AML-193 (cell line): Measurements from ENCODE around the gene ELMO1.
A peak's percentile ranks its signal among the peaks of the same experiment; 100 is the strongest.

ENCODE experiments used
- DNase-seq, 2 experiments: peaks; one replicate each; lab custom pipeline; 2025; lab: John Stamatoyannopoulos, UW

Gene ELMO1

GRCh38 chr7:37267251-37267650, 181.4 kb downstream of the ELMO1 start:
- DNase-seq = no peak

GRCh38 chr7:37265876-37266275, 182.8 kb downstream of the ELMO1 start:
- no peak for DNase-seq

GRCh38 chr7:37265006-37265405, 183.7 kb downstream of the ELMO1 start:
- DNase-seq = no peak

DNA sequence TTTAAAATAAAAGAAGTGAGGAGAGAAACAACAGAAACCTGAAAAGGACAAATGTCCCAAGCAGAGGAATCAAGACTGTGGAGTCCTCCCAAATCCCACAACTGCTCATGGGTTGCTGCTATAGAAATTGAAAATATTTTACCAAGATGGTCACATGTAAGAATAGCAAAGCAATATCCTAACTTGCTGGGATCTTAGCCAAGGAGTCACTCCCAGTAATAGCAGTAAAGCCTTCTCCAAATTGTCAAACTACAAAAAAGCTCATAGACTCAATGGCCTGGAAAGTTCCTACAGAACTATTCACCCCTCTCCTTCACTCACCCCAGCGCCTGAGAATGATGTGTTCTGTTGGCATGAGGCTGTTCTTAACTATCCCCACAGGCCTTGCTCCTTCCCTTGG, 186.5 kb downstream of the ELMO1 start:
- DNase-seq = no peak

GRCh38 chr7:37259319-37259821, 189.3 kb downstream of the ELMO1 start:
- DNase-seq = peak; percentile 24 to 58

DNA sequence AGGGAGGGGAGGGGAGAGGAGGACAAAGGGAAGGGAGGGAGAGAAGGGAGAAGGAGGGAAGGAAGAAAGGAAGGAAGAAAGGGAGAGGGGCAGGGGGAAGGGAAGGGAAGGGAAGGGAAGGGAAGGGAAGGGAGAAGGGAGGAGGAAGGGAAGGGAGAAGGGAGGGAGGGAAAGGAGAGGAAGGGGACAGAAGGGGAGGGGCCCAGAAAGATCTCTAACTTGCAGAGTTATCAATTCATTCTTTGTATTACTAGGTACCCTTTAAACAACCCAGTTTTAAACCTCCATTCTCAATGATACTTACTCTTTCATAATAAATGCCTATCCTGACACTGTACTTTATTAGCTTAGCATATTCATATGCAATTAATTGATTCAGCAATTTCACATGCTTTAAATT, 192.0 kb downstream of the ELMO1 start:
- DNase-seq = no peak

- DNase-seq = no peak
Observed at GRCh38 chr7:37255327-37255944, 193.2 kb downstream of the ELMO1 start.

DNA sequence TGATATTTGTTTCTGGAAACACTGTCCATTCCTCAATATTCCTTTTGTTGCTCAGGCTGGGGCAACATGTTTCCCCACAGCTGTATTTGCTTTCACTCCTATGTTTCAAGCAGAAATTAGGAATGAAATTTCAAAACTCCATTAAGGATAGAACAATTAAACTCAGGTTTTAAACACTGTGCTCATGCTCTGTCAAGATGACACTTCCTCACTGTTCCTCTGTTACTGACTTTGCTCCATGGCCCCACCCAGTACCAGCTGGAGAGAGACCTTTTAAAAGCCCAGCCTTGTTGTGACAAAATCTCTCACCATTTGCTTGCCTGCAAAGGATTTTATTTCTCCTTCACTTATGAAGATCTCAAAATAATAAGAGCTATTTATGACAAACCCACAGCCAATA, 197.4 kb downstream of the ELMO1 start:
- DNase-seq = no peak

GRCh38 chr7:37249240-37249639, 199.4 kb downstream of the ELMO1 start:
- DNase-seq = no peak

- no peak for DNase-seq
Observed at GRCh38 chr7:37248396-37248861, 200.2 kb downstream of the ELMO1 start.

DNA sequence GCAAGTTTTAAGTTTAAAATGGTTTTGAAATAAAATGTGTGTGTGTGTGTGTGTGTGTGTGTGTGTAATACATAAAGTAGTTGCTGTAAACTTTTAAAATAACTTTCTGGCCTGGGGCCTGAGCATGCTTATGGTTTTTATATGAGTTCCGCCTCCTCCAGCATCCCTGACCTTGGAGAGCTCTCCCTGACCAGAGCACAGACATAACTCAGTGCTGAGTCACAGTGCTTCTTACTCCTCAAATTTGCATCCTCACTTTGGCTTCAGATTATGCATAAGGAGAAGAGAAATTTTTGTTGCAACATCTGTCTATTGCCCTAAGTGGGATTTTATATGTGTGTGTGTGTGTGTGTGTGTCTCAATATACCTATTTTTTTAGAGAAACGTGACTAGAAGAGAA, 200.8 kb downstream of the ELMO1 start:
- DNase-seq = peak; percentile 40 to 45

DNA sequence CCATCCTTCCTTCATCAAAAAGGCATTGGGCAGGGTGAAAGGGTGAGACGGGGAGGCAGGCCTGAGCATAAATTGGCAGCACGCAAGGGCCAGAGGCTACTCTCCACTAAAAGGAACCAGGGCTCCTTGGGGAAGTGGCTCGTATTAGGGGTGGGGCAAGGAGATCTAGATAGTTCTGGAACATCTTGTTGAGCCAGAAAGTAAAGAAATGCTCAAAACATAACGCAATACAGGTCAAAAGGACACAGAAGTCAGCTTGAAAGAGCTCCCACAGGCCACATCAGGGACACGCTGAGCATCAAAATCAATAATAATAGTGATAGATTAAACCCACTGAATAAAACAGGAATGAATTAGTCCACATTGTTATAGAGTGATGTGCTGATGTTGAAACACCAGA, 203.1 kb downstream of the ELMO1 start:
- no peak for DNase-seq

DNA sequence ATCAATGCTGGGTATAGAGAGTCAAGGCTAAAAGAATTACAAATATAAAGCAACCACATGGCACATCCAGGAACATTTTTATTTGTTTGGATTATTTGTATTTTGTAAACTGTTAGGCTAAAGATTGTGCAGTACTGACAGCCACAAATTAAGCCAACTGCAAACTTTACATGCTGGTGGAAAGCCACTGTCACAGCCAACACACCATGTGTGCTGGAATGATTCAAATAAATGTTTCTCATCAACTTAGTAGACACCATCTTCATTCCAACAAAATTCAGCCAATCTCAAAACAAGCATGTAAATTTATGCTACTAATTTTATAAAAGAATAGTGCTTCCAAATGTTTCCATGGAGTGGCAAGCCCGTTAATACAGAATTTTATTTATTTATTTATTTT, 211.8 kb downstream of the ELMO1 start:
- DNase-seq = no peak

DNA sequence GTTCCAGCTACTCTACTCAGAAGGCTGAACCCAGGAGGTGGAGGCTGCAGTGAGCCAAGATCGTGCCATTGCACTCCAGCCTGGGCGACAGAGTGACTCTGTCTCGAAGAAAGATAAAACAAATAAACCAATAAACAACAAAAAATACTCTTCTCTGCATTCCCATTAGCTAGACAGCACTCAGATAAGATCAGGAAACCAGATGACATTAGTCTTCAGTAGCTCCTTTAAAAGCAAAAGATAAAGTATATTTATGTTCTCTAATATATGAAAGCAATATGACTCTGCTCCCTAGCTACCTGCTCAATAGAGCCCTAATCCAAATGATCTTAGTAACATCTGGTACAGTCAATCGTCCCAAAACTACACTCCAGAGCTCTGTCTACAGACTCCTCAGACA, 212.9 kb downstream of the ELMO1 start:
- DNase-seq = no peak

DNA sequence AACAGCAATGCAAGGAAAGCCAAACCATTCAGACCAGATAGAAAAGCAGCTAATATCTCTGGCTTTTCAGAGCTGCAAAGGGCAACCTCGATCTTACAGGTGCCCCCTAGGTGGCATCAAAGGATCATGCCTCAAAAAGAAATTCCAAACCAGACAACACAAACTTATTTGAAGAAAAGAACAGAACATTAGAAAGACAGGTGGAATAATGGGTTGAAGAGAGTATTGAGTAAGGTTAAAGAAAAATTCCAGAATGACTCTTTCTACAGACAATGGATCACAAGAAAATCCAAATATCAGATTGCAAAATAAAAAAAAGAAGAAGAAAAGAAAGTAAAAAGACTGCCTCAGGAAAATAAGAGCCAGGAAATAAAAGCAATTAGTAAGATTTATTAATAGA, 213.7 kb downstream of the ELMO1 start:
- DNase-seq = no peak

DNA sequence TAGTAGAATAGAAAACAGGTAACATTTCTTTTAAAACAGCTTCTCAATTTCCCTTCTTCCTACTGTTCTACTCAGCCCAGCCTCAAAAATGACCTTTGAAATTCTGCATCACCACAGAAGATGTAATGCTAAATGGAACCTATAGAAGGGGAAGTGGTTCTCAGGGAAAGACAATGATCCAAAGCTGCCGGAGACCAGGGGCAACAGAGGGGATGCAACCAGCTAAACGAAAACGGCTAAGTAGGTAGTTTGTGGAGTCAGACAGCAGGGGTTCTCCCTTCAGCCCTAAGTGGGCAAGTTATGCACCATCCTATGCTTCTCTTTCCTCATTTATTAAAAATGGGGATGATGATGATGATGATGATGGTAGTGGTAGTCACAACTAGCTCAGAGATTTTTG, 214.3 kb downstream of the ELMO1 start:
- DNase-seq = no peak

DNA sequence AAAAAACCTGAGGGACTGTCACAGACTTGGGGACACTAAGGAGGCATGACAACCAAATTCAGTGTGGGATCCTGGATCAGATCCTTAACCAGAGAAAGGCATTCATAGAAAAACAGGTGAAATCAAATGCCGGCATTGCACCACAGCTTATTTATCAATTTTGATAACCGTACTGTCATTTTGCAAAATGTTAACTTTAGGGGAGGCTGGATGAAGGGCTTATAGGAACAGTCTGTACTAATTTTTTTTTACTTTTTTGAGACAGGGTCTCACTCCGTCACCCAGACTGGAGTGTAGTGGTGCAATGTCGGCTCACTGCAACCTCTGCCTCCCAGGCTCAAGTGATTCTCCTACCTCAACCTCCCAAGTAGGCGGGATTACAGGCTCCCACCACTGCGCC, 217.1 kb downstream of the ELMO1 start:
- no peak for DNase-seq

GRCh38 chr7:37230221-37230620, 218.4 kb downstream of the ELMO1 start:
- DNase-seq = no peak

DNA sequence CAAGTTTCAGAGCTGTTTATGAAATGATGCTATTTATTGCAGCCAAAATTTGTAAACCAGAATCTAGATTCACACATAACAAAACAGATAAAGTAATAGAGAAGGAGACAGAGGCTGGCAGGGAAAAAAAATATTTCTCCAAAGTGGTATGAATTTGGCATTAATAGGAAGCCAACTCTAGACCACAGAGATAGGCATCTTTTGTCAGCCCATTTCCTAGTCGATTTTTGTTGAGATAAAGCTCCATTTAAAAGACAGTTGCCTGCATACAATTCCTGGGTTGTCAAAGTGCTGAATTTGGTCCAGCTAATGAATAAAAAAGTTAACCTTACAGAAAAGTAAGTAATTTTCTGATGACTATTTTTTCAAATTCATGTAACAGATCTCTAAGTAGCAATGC, 219.3 kb downstream of the ELMO1 start:
- DNase-seq = no peak

- no peak for DNase-seq
Observed at GRCh38 chr7:37225285-37225969, 223.2 kb downstream of the ELMO1 start.

GRCh38 chr7:37224746-37225145, 223.9 kb downstream of the ELMO1 start:
- no peak for DNase-seq

GRCh38 chr7:37220664-37221063, 228.0 kb downstream of the ELMO1 start:
- DNase-seq = no peak

DNA sequence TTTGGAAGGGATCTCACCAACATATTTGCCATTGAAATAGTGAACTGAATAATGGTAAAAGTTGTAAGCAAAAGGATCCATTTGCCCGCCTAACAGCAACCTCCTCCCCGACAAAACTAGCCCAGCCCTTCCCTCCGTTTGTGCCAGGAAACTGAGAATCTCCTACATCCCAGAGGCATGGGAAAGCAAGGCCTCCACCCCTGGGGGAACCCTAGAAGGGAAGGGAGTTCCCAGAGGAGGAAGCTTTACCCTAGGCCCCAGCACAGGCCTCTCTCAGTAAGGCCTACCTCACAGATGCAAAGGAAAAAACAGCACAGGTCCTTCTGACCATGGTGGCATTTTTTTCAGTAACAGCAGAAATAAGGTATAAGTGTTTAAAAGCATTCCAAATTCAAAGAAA, 229.7 kb downstream of the ELMO1 start:
- DNase-seq = no peak

DNA sequence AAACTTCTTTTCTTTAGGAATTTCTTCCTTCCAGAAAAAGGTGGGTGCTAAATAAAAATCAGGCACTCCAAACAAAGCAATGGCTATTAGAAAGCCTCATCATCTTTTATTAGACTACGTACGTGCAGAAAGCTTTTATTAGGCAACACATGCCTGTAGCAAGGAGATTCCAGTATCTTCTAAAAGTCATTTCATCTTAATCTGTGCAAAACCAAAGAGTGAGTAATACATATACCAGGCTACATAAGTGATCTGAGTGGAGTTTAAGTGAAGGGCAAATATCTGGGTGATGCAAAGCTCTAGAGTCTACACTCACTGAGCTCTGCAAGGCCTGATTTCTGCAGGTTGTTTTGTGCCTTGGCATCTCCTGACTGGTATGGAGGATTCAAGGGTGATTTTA, 231.7 kb downstream of the ELMO1 start:
- no peak for DNase-seq
